Pancreas (tissue), 10 donors: ENCODE results near the gene TBC1D14. TPM values are rescaled to one million over a fixed set of nuclear protein-coding genes. Genes with fewer than 3 reads are reported as not detected.

Experiments
- ATAC-seq, 4 donors: fragments of 200-7000 bp; cut with Tn5 transposase; one replicate each; pipeline versions ENCODE4 v1.8.0 to v1.9.1; 2020; ENCODE audit warnings: mild to moderate bottlenecking in 4 of 4, moderate library complexity in 4 of 4
- DNase-seq, 6 donors: peaks; one replicate each; pipeline ENCODE4 v3.0.0-alpha.2; 2020
- FAIRE-seq: peaks from 2 replicates; lab custom pipeline; 2012; peaks lifted over from hg19 to GRCh38; lab: Jason Lieb, UNC
- H3K27ac ChIP-seq, 4 donors: fragments of 200-600 bp; sonication (generic); 1 replicate in 3 of 4; 2 replicates in 1 of 4; pipeline versions ENCODE4 v1.5.0 to v1.8.0; 2020
- H3K27me3 ChIP-seq, 4 donors: fragments of 200-600 bp; one replicate each; pipeline ENCODE4 v1.8.0; 2021
- H3K36me3 ChIP-seq, 3 donors: fragments of 200-600 bp; sonication (generic) in 1 of 3; one replicate each; pipeline versions ENCODE4 v1.5.0 to v1.8.0; 2020 to 2021
- H3K4me1 ChIP-seq, 3 donors: fragments of 200-600 bp; one replicate each; pipeline ENCODE4 v1.8.0; 2021
- H3K4me3 ChIP-seq, 4 donors: fragments of 200-600 bp; sonication (generic) in 2 of 4; one replicate each; pipeline versions ENCODE4 v1.5.0 to v1.8.0; 2020 to 2021
- H3K9me3 ChIP-seq, 4 donors: fragments of 200-600 bp; one replicate each; pipeline ENCODE4 v1.8.0; 2021
- WGBS, 2 donors: extraction: QIAGEN DNeasy Blood & Tissue Kit; methylation state at CpG; one replicate each; pipeline ENCODE4 v1.1.7; 2013; 5-methylcytosine and 5-hydroxymethylcytosine counted together
- intact Hi-C, 3 donors: fragments of 100-400 bp; cut with DNase I; formaldehyde crosslinking; loops; one replicate each; pipeline versions ENCODE4 v1.11.1 to v1.14.2; 2022
- polyA plus RNA-seq, 2 donors: library from polyadenylated mRNA; stranded (reverse); fragments of 200-250 nt; gene quantifications; one replicate each; pipeline ENCODE4 v1.2.3, GENCODE V29; 2013
- total RNA-seq, 6 donors: library from RNA; stranded (reverse); fragmentation: NEBNext Ultra II Directional in 4 of 6; extraction: Animal tissue kit (Norgen Biotek cat#: 25700) in 4 of 6; gene quantifications; one replicate each; pipeline versions ENCODE4 v1.2.1 to v1.2.4, GENCODE V29; 2021 to 2023
- TF ChIP-seq, protein P1 (sequence below), 4 donors: fragments of 200-600 bp; sonication (generic) in 3 of 4; IDR thresholded peaks; one replicate each; pipeline versions ENCODE4 v1.5.0 to v1.8.0; 2021; ENCODE audit warnings: antibody characterized with exemption in 4 of 4
- donor health status: healthy with polysubstance abuse.
- donor health status: DM: no; HTN: no; CAD: no; lungs with moderate emphysema.
- donor health status: DM: no; HTN: no; CAD: no.
- donor health status: control.
- donor health status: control.
- donor health status: Bipolar disorder and iron deficiency.
- donor health status: DM: yes; HTN: yes; CAD: no.
- donor health status: DM: no; HTN: no; CAD: no.
- donor health status: DM: no; HTN: no; CAD: no.
- donor health status: DM: yes; HTN: yes; CAD: no.

TBC1D14 gene
- total and polyA plus RNA-seq, 8 donors = 8.9 to 23.9 (median 14.8) TPM

DNA sequence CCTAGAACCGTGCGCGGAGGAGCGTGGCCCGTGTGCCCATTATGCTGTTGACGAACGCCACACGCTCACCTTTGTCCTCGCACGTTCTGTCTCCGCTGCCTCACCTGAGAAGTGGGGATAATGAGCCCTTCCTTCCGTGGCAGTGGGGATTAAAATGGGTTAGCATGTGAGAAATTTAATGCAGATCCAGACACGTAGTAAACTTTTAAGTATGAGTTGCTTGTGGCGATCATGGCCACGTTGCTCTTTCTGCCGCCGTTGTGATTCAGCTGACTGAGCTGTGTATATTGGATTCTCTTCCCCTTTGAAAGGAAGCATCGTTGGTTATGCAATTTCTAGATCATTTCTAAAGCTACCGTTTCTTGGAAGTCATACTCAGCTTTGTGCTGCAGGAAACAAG, 16.5 kb downstream of the TBC1D14 start:
- ATAC-seq (peak in 2 of 4 donors; percentile 48 to 58), FAIRE-seq (no peak), DNase-seq (no peak)
- H3K4me3 ChIP-seq = no peak overlapping the region
- H3K27ac ChIP-seq = peak overlapping the region in 1 of 4 donors; percentile 19
- TF ChIP-seq, protein P1, sequence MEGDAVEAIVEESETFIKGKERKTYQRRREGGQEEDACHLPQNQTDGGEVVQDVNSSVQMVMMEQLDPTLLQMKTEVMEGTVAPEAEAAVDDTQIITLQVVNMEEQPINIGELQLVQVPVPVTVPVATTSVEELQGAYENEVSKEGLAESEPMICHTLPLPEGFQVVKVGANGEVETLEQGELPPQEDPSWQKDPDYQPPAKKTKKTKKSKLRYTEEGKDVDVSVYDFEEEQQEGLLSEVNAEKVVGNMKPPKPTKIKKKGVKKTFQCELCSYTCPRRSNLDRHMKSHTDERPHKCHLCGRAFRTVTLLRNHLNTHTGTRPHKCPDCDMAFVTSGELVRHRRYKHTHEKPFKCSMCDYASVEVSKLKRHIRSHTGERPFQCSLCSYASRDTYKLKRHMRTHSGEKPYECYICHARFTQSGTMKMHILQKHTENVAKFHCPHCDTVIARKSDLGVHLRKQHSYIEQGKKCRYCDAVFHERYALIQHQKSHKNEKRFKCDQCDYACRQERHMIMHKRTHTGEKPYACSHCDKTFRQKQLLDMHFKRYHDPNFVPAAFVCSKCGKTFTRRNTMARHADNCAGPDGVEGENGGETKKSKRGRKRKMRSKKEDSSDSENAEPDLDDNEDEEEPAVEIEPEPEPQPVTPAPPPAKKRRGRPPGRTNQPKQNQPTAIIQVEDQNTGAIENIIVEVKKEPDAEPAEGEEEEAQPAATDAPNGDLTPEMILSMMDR (IDR thresholded peaks at IDR 0.05) = no peak
- WGBS, 2 donors = 91 to 93% methylated on average over 19 of the region's 19 CpGs
- peaks cover 0 to 14% (median 0%) of the 10 kb centered on the region in 3 donors for H3K36me3 ChIP-seq
- H3K4me1 ChIP-seq = peaks cover 0 to 5% (median 0%) of the 10 kb centered on the region in 3 donors
- H3K27me3 ChIP-seq = no peaks in the 10 kb centered on the region
- intact Hi-C loops = no loop called here
- no peaks in the 10 kb centered on the region for H3K9me3 ChIP-seq

DNA sequence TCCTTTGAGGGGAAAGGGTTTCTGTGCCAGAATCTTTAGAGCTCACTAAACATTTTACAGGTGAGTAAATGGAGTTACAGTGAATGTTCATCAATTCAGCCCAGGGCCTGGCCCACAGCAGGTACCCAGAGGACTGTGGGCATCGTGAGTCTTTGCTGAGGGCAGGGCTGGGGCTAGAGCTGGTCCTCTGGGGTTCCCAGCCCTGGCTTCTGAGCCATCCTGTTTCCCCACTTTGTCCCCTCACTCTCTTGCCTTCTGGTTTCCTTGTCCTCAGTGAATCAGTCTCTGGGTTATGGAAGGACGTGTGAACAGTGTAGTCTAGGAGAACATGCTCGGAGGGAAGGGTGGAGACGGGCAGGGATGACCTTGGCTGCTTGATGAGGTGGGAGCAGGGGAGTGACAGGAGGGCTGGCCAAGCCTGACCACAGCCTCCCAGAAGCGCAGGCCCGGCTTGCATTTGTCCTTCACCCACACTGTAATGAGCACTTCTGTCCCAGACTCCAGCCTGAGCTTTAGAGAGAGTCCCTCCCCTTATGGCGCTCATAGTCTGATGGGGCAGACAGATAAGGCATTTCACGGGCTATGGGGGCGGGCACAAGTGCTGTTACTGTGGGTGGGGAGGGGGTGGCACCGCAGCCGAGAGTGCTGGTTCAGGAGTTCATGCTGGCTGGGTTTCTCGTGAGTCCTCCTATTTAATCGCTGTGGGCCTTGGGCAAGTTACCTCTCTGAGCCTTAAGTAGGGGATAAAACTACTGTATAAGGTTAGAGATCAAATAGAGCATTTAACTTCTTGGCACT, 17.3 kb downstream of the TBC1D14 start:
- 52 to 55% methylated on average over 13 of the region's 13 CpGs for WGBS, 2 donors

DNA sequence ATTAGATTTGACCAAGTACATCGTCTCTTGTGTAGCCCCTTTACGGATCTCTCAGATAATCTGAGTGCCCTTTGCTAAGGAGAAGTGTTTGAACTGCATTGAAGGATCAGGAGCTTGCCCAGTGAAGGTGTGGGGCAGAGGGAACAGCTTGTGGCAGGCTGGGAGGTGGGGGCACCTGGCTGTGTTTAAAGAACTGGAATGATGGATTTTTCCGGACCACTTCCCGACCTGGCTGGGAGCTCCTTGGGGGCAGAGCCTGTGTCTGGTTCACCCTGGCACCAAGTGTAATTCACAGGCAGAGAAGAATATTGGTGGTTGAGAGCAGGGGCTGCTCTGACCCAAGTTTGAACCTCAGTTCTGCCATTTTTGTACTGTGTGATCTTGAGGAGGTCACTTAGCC, 18.5 kb downstream of the TBC1D14 start:
- 82 to 89% methylated on average over 4 of the region's 4 CpGs for WGBS, 2 donors
- H3K9me3 ChIP-seq = no peaks in the 10 kb centered on the region

More for the DNA sequence above, 17.3 kb downstream of the TBC1D14 start:
- Histone ChIP-seq H3K4me1 (peaks cover 0 to 6% (median 0%) of the 10 kb centered on the region in 3 donors), H3K9me3 (no peaks in the 10 kb centered on the region), H3K27me3 (no peaks in the 10 kb centered on the region), H3K4me3 (no peak overlapping the region), H3K36me3 (peaks cover 0 to 14% (median 0%) of the 10 kb centered on the region in 3 donors), H3K27ac (peak overlapping the region in 1 of 4 donors; percentile 31)
- TF ChIP-seq, protein P1 (IDR thresholded peaks at IDR 0.05) = no peak
- DNase-seq (peak in 1 of 6 donors; percentile 52), FAIRE-seq (no peak), ATAC-seq (peak in 3 of 4 donors; percentile 58 to 79 (median 58))
- intact Hi-C loops = no loop called here

DNA sequence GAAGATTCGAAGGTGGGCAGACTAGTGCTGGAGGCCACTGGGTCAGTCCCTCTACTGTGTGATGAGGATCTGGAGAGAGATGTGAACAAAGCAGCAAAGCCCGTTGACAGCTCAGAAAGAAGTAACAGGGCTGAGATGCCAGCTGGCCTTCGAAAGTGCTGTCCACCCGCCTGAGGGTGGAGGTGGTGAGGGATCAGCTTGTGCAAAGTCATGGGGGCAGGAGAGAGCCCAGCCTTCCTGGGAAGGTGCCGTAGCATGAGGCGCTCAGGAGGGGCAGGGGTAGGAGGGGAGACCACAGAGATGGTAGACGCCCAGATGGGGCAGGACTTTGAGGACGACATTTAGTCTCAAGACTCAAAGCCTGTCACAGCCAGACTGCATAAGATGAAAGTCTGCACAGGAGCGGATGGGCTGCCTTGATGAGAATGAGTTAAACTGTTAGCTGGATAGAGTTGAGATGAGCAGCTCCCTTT, 19.7 kb downstream of the TBC1D14 start:
- intact Hi-C loops = no loop called here
- 85 to 89% methylated on average over 9 of the region's 9 CpGs for WGBS, 2 donors

More for the DNA sequence above, 18.5 kb downstream of the TBC1D14 start:
- Histone ChIP-seq H3K4me3 (no peak overlapping the region), H3K27me3 (no peaks in the 10 kb centered on the region), H3K4me1 (peaks cover 0 to 6% (median 0%) of the 10 kb centered on the region in 3 donors), H3K36me3 (peaks cover 0 to 14% (median 0%) of the 10 kb centered on the region in 3 donors), H3K27ac (no peak overlapping the region)
- DNase-seq (no peak), FAIRE-seq (no peak), ATAC-seq (peak in 2 of 4 donors; percentile 16 to 52)
- intact Hi-C loops = no loop called here
- TF ChIP-seq, protein P1 (IDR thresholded peaks at IDR 0.05) = no peak

More for the DNA sequence above, 19.7 kb downstream of the TBC1D14 start:
- DNase-seq = no peak
- Histone ChIP-seq H3K27me3 (no peaks in the 10 kb centered on the region), H3K9me3 (no peaks in the 10 kb centered on the region), H3K36me3 (peaks cover 0 to 2% (median 0%) of the 10 kb centered on the region in 3 donors), H3K4me1 (peaks cover 0 to 6% (median 0%) of the 10 kb centered on the region in 3 donors), H3K27ac (no peak overlapping the region), H3K4me3 (no peak overlapping the region)
- TF ChIP-seq, protein P1 (IDR thresholded peaks at IDR 0.05) = no peak
- ATAC-seq = no peak
- no peak for FAIRE-seq
